ENCODE measurements around the gene CYLD.

DNA sequence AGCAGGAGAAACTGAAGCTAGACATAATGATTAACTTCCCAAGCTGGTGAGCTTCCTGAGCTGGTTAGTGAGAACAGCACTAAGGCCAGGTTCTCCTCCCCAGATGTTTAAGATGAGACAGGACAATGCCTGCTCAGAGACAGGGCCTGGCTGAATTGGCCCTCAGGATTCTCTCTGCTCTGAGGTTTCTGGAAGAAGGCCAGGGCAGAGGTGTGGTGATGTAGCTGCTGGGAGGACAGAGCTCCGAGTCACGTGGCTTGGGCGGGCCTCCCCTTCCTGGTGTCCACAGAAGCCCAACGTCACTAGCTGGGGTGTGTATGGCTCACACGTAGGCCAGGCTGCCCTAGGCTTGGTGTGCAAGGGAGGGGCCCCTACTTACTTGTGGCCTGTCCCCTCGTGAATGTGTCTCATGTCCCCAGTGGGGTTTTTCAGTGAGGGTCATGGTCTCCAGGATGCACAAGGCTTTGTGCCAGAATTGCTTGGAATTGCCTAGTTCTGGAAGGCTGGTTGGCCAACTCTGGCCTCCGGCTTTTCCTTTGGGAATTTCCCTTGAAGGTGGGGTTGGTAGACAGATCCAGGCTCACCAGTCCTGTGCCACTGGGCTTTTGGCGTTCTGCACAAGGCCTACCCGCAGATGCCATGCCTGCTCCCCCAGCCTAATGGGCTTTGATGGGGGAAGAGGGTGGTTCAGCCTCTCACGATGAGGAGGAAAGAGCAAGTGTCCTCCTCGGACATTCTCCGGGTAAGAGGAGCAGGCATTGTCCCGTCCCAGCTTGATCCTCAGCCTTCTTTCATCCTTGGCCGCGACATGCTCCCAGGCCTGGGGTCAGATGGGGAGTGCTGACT is 45.1 kb upstream of the CYLD start:
- TF ChIP-seq, protein P1, sequence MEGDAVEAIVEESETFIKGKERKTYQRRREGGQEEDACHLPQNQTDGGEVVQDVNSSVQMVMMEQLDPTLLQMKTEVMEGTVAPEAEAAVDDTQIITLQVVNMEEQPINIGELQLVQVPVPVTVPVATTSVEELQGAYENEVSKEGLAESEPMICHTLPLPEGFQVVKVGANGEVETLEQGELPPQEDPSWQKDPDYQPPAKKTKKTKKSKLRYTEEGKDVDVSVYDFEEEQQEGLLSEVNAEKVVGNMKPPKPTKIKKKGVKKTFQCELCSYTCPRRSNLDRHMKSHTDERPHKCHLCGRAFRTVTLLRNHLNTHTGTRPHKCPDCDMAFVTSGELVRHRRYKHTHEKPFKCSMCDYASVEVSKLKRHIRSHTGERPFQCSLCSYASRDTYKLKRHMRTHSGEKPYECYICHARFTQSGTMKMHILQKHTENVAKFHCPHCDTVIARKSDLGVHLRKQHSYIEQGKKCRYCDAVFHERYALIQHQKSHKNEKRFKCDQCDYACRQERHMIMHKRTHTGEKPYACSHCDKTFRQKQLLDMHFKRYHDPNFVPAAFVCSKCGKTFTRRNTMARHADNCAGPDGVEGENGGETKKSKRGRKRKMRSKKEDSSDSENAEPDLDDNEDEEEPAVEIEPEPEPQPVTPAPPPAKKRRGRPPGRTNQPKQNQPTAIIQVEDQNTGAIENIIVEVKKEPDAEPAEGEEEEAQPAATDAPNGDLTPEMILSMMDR (optimal IDR thresholded peaks at IDR 0.05 in 1 of 3, IDR thresholded peaks at IDR 0.05 in 1 of 3, conservative IDR thresholded peaks at IDR 0.05 in 1 of 3; ENCODE audit: extremely low read depth in 1 of 3, insufficient read depth in 2 of 3, low read length in 3 of 3): no peak
- no peak for TF ChIP-seq EZH2 (IDR thresholded peaks at IDR 0.05; ENCODE audit: low read length)
